ENCODE measurements around the gene LMF2.

The LMF2 gene

GRCh38 chr22:50460938-50461337 is 46.6 kb downstream of the LMF2 start:
- DNase-seq: no peak

GRCh38 chr22:50459496-50460140 is 47.9 kb downstream of the LMF2 start:
- no peak for DNase-seq

- no peak for DNase-seq
Observed at GRCh38 chr22:50459016-50459415, 48.5 kb downstream of the LMF2 start.

- no peak for DNase-seq
Observed at GRCh38 chr22:50456466-50457234, 50.9 kb downstream of the LMF2 start.

GRCh38 chr22:50456026-50456425 is 51.5 kb downstream of the LMF2 start:
- DNase-seq: no peak

- no peak for DNase-seq
Observed at GRCh38 chr22:50455201-50455600, 52.3 kb downstream of the LMF2 start.

- DNase-seq: no peak
Observed at GRCh38 chr22:50454556-50455075, 52.9 kb downstream of the LMF2 start.
